ENCODE data around the gene ADAMTS12.

The ADAMTS12 gene

GRCh38 chr5:33604503-33604902 is 287.3 kb downstream of the ADAMTS12 start:
- TF ChIP-seq TAF1 (IDR thresholded peaks at IDR 0.05; ENCODE audit: borderline replicate concordance, insufficient read depth, low read length) (no peak), FOXP2 (optimal IDR thresholded peaks at IDR 0.05; ENCODE audit: borderline replicate concordance, extremely low read depth, extremely low read length, insufficient read depth) (no peak), SIN3A (IDR thresholded peaks at IDR 0.05; ENCODE audit: borderline replicate concordance, insufficient read depth, low read length) (no peak), POLR2AphosphoS5 (IDR thresholded peaks at IDR 0.05; ENCODE audit: low read depth, low read length) (no peak), REST (IDR thresholded peaks at IDR 0.05; ENCODE audit: insufficient read depth in 1 of 2, low read depth in 2 of 2, low read length in 2 of 2) (no peak)

- no peak for TF ChIP-seq TAF1 (IDR thresholded peaks at IDR 0.05; ENCODE audit: borderline replicate concordance, insufficient read depth, low read length)
- TF ChIP-seq FOXP2 (optimal IDR thresholded peaks at IDR 0.05; ENCODE audit: borderline replicate concordance, extremely low read depth, extremely low read length, insufficient read depth) = no peak
- TF ChIP-seq POLR2AphosphoS5 (IDR thresholded peaks at IDR 0.05; ENCODE audit: low read depth, low read length) = no peak
- TF ChIP-seq REST (IDR thresholded peaks at IDR 0.05; ENCODE audit: insufficient read depth in 1 of 2, low read depth in 2 of 2, low read length in 2 of 2) = no peak
- TF ChIP-seq SIN3A (IDR thresholded peaks at IDR 0.05; ENCODE audit: borderline replicate concordance, insufficient read depth, low read length) = no peak
Measured at GRCh38 chr5:33601881-33602280, 289.9 kb downstream of the ADAMTS12 start.

GRCh38 chr5:33595303-33595702 is 296.5 kb downstream of the ADAMTS12 start:
- TF ChIP-seq SIN3A (IDR thresholded peaks at IDR 0.05; ENCODE audit: borderline replicate concordance, insufficient read depth, low read length) = no peak
- no peak for TF ChIP-seq POLR2AphosphoS5 (IDR thresholded peaks at IDR 0.05; ENCODE audit: low read depth, low read length)
- no peak for TF ChIP-seq TAF1 (IDR thresholded peaks at IDR 0.05; ENCODE audit: borderline replicate concordance, insufficient read depth, low read length)
- TF ChIP-seq FOXP2 (optimal IDR thresholded peaks at IDR 0.05; ENCODE audit: borderline replicate concordance, extremely low read depth, extremely low read length, insufficient read depth) = no peak
- no peak for TF ChIP-seq REST (IDR thresholded peaks at IDR 0.05; ENCODE audit: insufficient read depth in 1 of 2, low read depth in 2 of 2, low read length in 2 of 2)

GRCh38 chr5:33594006-33594405 is 297.8 kb downstream of the ADAMTS12 start:
- TF ChIP-seq TAF1 (IDR thresholded peaks at IDR 0.05; ENCODE audit: borderline replicate concordance, insufficient read depth, low read length) = no peak
- TF ChIP-seq FOXP2 (optimal IDR thresholded peaks at IDR 0.05; ENCODE audit: borderline replicate concordance, extremely low read depth, extremely low read length, insufficient read depth) = no peak
- no peak for TF ChIP-seq SIN3A (IDR thresholded peaks at IDR 0.05; ENCODE audit: borderline replicate concordance, insufficient read depth, low read length)
- no peak for TF ChIP-seq REST (IDR thresholded peaks at IDR 0.05; ENCODE audit: insufficient read depth in 1 of 2, low read depth in 2 of 2, low read length in 2 of 2)

GRCh38 chr5:33592245-33592644 is 299.5 kb downstream of the ADAMTS12 start:
- no peak for TF ChIP-seq SIN3A (IDR thresholded peaks at IDR 0.05; ENCODE audit: borderline replicate concordance, insufficient read depth, low read length)
- no peak for TF ChIP-seq FOXP2 (optimal IDR thresholded peaks at IDR 0.05; ENCODE audit: borderline replicate concordance, extremely low read depth, extremely low read length, insufficient read depth)
- no peak for TF ChIP-seq REST (IDR thresholded peaks at IDR 0.05; ENCODE audit: insufficient read depth in 1 of 2, low read depth in 2 of 2, low read length in 2 of 2)
- TF ChIP-seq POLR2AphosphoS5 (IDR thresholded peaks at IDR 0.05; ENCODE audit: low read depth, low read length) = no peak
- no peak for TF ChIP-seq TAF1 (IDR thresholded peaks at IDR 0.05; ENCODE audit: borderline replicate concordance, insufficient read depth, low read length)

All from PFSK-1 (cell line).